ENCODE measurements around the gene TMEM38B. TPM values are rescaled to one million over a fixed set of nuclear protein-coding genes. Genes with fewer than 3 reads are reported as not detected.
A peak's percentile ranks its signal among the peaks of the same experiment; 100 is the strongest.
"Not testable (repeated sequence)": the region's sequence is repeated elsewhere in the genome, so short reads cannot be mapped to it uniquely, and the experiment has no call there.

TMEM38B gene
- total RNA-seq, 4 donors from 2014 or later = 4.5 to 20.1 (median 13.1) TPM

DNA sequence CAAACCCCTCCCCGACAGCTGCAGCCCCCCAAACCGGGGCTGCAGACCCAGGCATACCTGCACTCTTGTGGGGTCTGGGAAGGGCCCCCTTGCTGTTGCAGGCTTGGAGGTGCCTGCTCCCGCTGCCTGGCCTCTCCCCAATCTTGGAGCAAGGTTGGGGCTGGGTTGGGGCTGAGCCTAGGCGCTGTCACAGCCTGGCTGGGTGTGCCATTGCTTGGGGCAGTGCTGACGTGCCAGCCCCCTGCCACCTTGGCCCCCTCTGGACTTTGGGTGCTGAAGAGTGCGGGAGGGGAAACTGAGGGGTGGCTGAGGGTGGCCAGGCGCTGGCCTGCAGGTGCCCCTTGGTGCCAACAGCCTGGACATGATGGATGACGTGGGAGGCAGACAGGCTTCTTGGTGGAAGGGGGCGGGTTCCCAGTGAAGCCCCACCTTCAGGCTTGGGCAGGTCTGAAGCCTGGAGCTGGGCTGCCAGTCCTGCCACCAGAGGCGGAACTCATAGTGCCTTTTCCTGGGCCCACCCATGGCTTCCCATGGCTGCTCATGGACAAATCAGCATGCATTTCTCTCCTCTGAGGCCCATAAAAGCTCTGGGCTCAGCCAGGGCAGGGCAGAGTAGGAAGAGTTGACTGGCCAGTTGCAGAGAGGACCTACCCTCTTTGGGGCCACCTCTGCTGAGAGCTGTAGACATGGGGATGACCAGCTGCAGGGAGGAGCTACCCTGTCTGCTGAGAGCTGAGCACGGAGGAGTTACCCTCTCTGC is 19.1 kb downstream of the TMEM38B start:
- DNase-seq (ENCODE audit: low spot score) (no peak), ATAC-seq (ENCODE audit: low FRiP score) (peak; percentile 32)
- TF ChIP-seq, protein P1, sequence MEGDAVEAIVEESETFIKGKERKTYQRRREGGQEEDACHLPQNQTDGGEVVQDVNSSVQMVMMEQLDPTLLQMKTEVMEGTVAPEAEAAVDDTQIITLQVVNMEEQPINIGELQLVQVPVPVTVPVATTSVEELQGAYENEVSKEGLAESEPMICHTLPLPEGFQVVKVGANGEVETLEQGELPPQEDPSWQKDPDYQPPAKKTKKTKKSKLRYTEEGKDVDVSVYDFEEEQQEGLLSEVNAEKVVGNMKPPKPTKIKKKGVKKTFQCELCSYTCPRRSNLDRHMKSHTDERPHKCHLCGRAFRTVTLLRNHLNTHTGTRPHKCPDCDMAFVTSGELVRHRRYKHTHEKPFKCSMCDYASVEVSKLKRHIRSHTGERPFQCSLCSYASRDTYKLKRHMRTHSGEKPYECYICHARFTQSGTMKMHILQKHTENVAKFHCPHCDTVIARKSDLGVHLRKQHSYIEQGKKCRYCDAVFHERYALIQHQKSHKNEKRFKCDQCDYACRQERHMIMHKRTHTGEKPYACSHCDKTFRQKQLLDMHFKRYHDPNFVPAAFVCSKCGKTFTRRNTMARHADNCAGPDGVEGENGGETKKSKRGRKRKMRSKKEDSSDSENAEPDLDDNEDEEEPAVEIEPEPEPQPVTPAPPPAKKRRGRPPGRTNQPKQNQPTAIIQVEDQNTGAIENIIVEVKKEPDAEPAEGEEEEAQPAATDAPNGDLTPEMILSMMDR (IDR thresholded peaks at IDR 0.05) = no peak

- ATAC-seq (ENCODE audit: low FRiP score) (no peak), DNase-seq (ENCODE audit: low spot score) (no peak)
- TF ChIP-seq, protein P1 (IDR thresholded peaks at IDR 0.05) = no peak
These were observed 19.6 kb downstream of the TMEM38B start for GRCh38 chr9:105714020-105714331.

DNA sequence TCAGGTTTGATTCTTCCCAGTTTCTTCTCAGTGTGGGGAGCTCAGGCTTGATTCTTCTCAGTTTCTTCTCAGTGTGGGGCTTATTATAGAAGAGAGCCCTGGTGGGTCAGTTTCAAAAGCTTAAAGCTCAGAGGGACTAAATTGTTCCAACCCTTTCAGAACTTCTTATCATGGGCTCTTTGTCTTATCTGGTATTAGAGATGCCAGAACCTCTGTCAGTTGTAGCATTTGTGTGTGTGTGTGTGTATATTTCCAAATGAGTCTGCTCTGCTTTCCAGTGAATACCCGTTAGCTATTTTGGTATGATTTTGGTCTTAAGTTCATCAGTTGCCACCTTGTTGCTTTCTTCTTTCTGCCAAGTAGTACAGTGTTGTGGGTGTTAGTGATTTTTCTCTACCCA is 21.8 kb downstream of the TMEM38B start:
- TF ChIP-seq, protein P1 (IDR thresholded peaks at IDR 0.05) = no peak
- no peak for ATAC-seq (ENCODE audit: low FRiP score)
- no peak for DNase-seq (ENCODE audit: low spot score)

GRCh38 chr9:105722099-105722498 is 27.8 kb downstream of the TMEM38B start:
- ATAC-seq (ENCODE audit: low FRiP score) (no peak), DNase-seq (ENCODE audit: low spot score) (no peak)
- TF ChIP-seq, protein P1 (IDR thresholded peaks at IDR 0.05) = no peak

DNA sequence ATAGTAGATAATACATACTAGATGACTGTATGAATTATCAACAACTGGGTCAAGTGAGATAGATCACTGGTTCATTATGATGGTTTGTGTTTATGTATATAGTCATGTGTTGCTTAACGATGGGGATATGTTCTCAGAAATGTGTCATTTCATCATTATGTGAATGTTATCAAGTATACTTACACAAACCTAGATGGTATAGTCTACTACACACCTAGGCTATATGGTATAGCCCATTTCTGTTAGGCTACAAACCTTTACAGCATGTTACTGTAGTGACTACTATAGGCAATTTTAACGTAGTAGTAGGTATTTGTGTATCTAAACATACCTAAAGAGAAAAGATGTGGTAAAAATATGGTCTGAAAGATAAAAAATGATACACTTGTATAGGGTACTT is 31.0 kb downstream of the TMEM38B start:
- ATAC-seq (ENCODE audit: low FRiP score) (no peak), DNase-seq (ENCODE audit: low spot score) (no peak)
- TF ChIP-seq, protein P1 (IDR thresholded peaks at IDR 0.05) = no peak

DNA sequence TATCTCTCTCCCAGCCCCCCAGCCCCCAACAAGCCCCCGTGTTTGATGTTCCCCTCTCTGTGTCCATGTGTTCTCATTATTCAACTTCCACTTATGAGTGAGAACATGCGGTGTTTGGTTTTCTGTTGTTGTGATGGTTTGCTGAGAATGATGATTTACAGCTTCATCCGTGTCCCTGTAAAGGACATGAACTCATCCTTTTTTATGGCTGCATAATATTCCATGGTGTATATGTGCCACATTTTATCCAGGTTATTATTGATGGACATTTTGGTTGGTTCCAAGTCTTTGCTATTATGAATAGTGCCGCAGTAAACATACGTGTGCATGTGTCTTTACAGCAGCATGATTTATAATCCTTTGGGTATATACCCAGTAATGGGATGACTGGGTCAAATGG is 33.9 kb downstream of the TMEM38B start:
- ATAC-seq (ENCODE audit: low FRiP score); DNase-seq (ENCODE audit: low spot score): not testable (repeated sequence)

DNA sequence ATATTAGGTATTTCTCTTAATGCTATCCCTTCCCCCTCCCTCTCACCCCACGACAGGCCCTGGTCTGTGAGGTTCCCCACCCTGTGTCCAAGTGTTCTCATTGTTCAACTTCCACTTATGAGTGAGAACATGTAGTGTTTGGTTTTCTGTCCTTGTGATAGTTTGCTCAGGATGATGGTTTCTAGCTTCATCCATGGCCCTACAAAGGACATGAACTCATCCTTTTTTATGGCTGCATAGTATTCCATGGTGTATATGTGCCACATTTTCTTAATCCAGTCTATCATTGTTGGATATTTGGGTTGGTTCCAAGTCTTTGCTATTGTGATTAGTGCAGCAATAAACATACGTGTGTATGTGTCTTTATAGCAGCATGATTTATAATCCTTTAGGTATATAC is 37.1 kb downstream of the TMEM38B start:
- ATAC-seq (ENCODE audit: low FRiP score); DNase-seq (ENCODE audit: low spot score): not testable (repeated sequence)

GRCh38 chr9:105735366-105735765 is 41.0 kb downstream of the TMEM38B start:
- TF ChIP-seq, protein P1 (IDR thresholded peaks at IDR 0.05) = no peak

More at GRCh38 chr9:105735366-105735765, 41.0 kb downstream of the TMEM38B start:
- no peak for DNase-seq (ENCODE audit: low spot score)
- ATAC-seq (ENCODE audit: low FRiP score) = no peak
